H1 (cell line): ENCODE measurements around the gene ARFRP1. TPM values are rescaled to one million over a fixed set of nuclear protein-coding genes. Genes with fewer than 3 reads are reported as not detected.

ENCODE experiments used
- CTCF ChIA-PET: fragments of 300-600 bp; sonication (Branson Sonifier 250); formaldehyde crosslinking; loops from one replicate; lab custom pipeline; 2021; ENCODE audit not compliant: partially characterized antibody; lab: Charles Lee
- POLR2A ChIA-PET: fragments of 300-600 bp; sonication (Branson Sonifier 250); formaldehyde crosslinking; loops from one replicate; lab custom pipeline; 2021; ENCODE audit warnings: inconsistent platforms; ENCODE audit not compliant: partially characterized antibody; lab: Charles Lee
- DNase-seq, 2 experiments: peaks; one replicate each; pipeline versions ENCODE4 v3.0.0 to v3.0.0-alpha.2; 2010 to 2022; ENCODE audit warnings: low spot score in 2 of 2, low read depth in 1 of 2, mixed read lengths in 1 of 2
- FAIRE-seq: peaks from 2 replicates; lab custom pipeline; 2011; peaks lifted over from hg19 to GRCh38; lab: Jason Lieb, UNC
- H2AFZ ChIP-seq: 2 replicates; pipeline ENCODE4 v1.8.1; 2012; ENCODE audit warnings: low read length, inconsistent platforms
- H2AK5ac ChIP-seq: 2 replicates; pipeline ENCODE4 v1.6.1; 2013; ENCODE audit warnings: low read depth, low read length
- H2BK120ac ChIP-seq: replicated peaks from 2 replicates; pipeline ENCODE3; 2013; ENCODE audit warnings: low read depth, low read length, inconsistent platforms
- H2BK12ac ChIP-seq: 2 replicates; pipeline ENCODE4 v1.6.1; 2013; ENCODE audit warnings: low read depth, low read length
- H2BK15ac ChIP-seq: 2 replicates; pipeline ENCODE4 v1.6.1; 2013; ENCODE audit warnings: low read length
- H2BK20ac ChIP-seq: 2 replicates; pipeline ENCODE4 v1.6.1; 2013; ENCODE audit warnings: low read length
- H2BK5ac ChIP-seq: 2 replicates; pipeline ENCODE4 v1.6.1; 2013; ENCODE audit warnings: low read depth, low read length
- H3K14ac ChIP-seq: 2 replicates; pipeline ENCODE4 v1.6.1; 2013; ENCODE audit warnings: inconsistent platforms; ENCODE audit not compliant: insufficient read length
- H3K18ac ChIP-seq: 2 replicates; pipeline ENCODE4 v1.6.1; 2013; ENCODE audit warnings: low read length; ENCODE audit errors: extremely low read depth
- H3K23ac ChIP-seq: 2 replicates; pipeline ENCODE4 v1.6.1; 2013; ENCODE audit warnings: inconsistent platforms; ENCODE audit not compliant: insufficient read length
- H3K23me2 ChIP-seq: 2 replicates; pipeline ENCODE4 v1.6.1; 2013; ENCODE audit warnings: low read depth, low read length
- H3K27ac ChIP-seq: 2 replicates; pipeline ENCODE4 v1.6.1; 2011; ENCODE audit warnings: low read depth, low read length, inconsistent platforms
- H3K27me3 ChIP-seq, 4 experiments: replicated peaks in 1 of 4; 1 replicate in 1 of 4; 2 replicates in 3 of 4; pipeline versions ENCODE4 v1.6.1 to v1.8.1; 2011 to 2013; ENCODE audit warnings: low read length in 3 of 4, mild to moderate bottlenecking in 3 of 4, inconsistent platforms in 2 of 4, mixed read lengths in 2 of 4, moderate library complexity in 1 of 4; ENCODE audit not compliant: control insufficient read depth in 3 of 4, insufficient read depth in 3 of 4; ENCODE audit errors: extremely low read depth in 1 of 4
- H3K36me3 ChIP-seq, 4 experiments: 2 replicates each; pipeline versions ENCODE4 v1.6.1 to v1.8.1; 2011 to 2013; ENCODE audit warnings: mild to moderate bottlenecking in 4 of 4, low read length in 3 of 4, moderate library complexity in 2 of 4, control low read depth in 1 of 4, inconsistent platforms in 1 of 4; ENCODE audit not compliant: insufficient read depth in 4 of 4, control insufficient read depth in 2 of 4
- H3K4ac ChIP-seq: replicated peaks from 2 replicates; pipeline ENCODE3; 2013; ENCODE audit warnings: low read length, low read depth, mixed read lengths, inconsistent platforms; ENCODE audit not compliant: insufficient read length
- H3K4me1 ChIP-seq, 4 experiments: replicated peaks in 1 of 4; 1 replicate in 1 of 4; 2 replicates in 3 of 4; pipeline versions ENCODE4 v1.6.1 to v1.8.1; 2011 to 2013; ENCODE audit warnings: low read length in 3 of 4, inconsistent platforms in 2 of 4, mixed read lengths in 1 of 4; ENCODE audit not compliant: insufficient read depth in 4 of 4, control insufficient read depth in 3 of 4
- H3K4me2 ChIP-seq, 2 experiments: 2 replicates each; pipeline versions ENCODE4 v1.6.1 to v1.8.1; 2011 to 2013; ENCODE audit warnings: low read depth in 2 of 2, low read length in 2 of 2, control low read depth in 1 of 2, inconsistent platforms in 1 of 2, mild to moderate bottlenecking in 1 of 2; ENCODE audit not compliant: insufficient read depth in 1 of 2
- H3K4me3 ChIP-seq, 4 experiments: fragments of 200-600, 300-600 bp in 1 of 4; sonication (generic), shearing (Covaris generic), sonication (Bioruptor Twin) in 1 of 4; 2 replicates each; pipeline versions ENCODE4 v1.5.1 to v1.8.1; 2011 to 2016; ENCODE audit warnings: low read length in 4 of 4, low read depth in 3 of 4, control low read depth in 2 of 4, inconsistent platforms in 2 of 4, mild to moderate bottlenecking in 2 of 4, mixed read lengths in 1 of 4, moderate library complexity in 1 of 4; ENCODE audit not compliant: insufficient read depth in 2 of 4; ENCODE audit errors: extremely low read depth in 1 of 4
- H3K56ac ChIP-seq: replicated peaks from 2 replicates; pipeline ENCODE3; 2013; ENCODE audit warnings: low read depth, mild to moderate bottlenecking, mixed read lengths, low read length, inconsistent platforms; ENCODE audit not compliant: insufficient read length
- H3K79me1 ChIP-seq: 2 replicates; pipeline ENCODE4 v1.6.1; 2013; ENCODE audit warnings: low read depth, low read length, control low read depth
- H3K79me2 ChIP-seq, 2 experiments: 2 replicates each; pipeline versions ENCODE4 v1.6.1 to v1.8.1; 2012 to 2013; ENCODE audit warnings: low read length in 2 of 2, mild to moderate bottlenecking in 2 of 2, inconsistent platforms in 1 of 2; ENCODE audit not compliant: insufficient read depth in 2 of 2, control insufficient read depth in 1 of 2
- H3K9ac ChIP-seq, 4 experiments: replicated peaks in 1 of 4; 1 replicate in 1 of 4; 2 replicates in 3 of 4; pipeline versions ENCODE4 v1.6.1 to v1.8.1; 2011 to 2013; ENCODE audit warnings: low read depth in 3 of 4, low read length in 3 of 4, control low read depth in 2 of 4, mild to moderate bottlenecking in 2 of 4, moderate library complexity in 2 of 4, inconsistent platforms in 1 of 4; ENCODE audit errors: extremely low read depth in 1 of 4
- H3K9me3 ChIP-seq, 2 experiments: 2 replicates each; pipeline versions ENCODE4 v1.6.1 to v1.8.1; 2012 to 2013; ENCODE audit warnings: mild to moderate bottlenecking in 2 of 2, moderate library complexity in 2 of 2, control low read depth in 1 of 2, inconsistent platforms in 1 of 2, low read depth in 1 of 2, low read length in 1 of 2, mixed read lengths in 1 of 2; ENCODE audit not compliant: insufficient read depth in 2 of 2
- H4K20me1 ChIP-seq, 2 experiments: replicated peaks in 1 of 2; 2 replicates each; pipeline versions ENCODE3 to v1.8.1; 2011 to 2013; ENCODE audit warnings: inconsistent platforms in 2 of 2, low read length in 2 of 2, mild to moderate bottlenecking in 1 of 2; ENCODE audit not compliant: insufficient read depth in 2 of 2, control insufficient read depth in 1 of 2
- H4K5ac ChIP-seq: 2 replicates; pipeline ENCODE4 v1.6.1; 2013; ENCODE audit warnings: low read length, low read depth, mixed read lengths, inconsistent platforms; ENCODE audit not compliant: insufficient read length
- H4K8ac ChIP-seq: 2 replicates; pipeline ENCODE4 v1.8.0; 2013; ENCODE audit warnings: mild to moderate bottlenecking, moderate library complexity, low read length, inconsistent platforms; ENCODE audit not compliant: insufficient read depth; ENCODE audit errors: extremely low read depth
- H4K91ac ChIP-seq: replicated peaks from 2 replicates; pipeline ENCODE3; 2013; ENCODE audit warnings: low read length, mixed read lengths, inconsistent platforms; ENCODE audit not compliant: insufficient read length
- ASH2L ChIP-seq: fragments of 200-600, 300-600 bp; sonication (generic); IDR thresholded peaks from one replicate; pipeline ENCODE4 v1.7.1; 2017; ENCODE audit warnings: low read length
- ATF2 ChIP-seq: IDR thresholded peaks from 2 replicates; pipeline ENCODE4 v1.6.1; 2012; ENCODE audit warnings: low read length, inconsistent platforms
- BRCA1 ChIP-seq: IDR thresholded peaks from 2 replicates; pipeline ENCODE4 v1.6.1; 2012; ENCODE audit warnings: low read depth, low read length, improper control_type of control experiment
- CBX5 ChIP-seq: fragments of 300-800, 300-1000 bp; sonication (generic); IDR thresholded peaks from 2 replicates; pipeline ENCODE4 v1.7.1; 2016; ENCODE audit warnings: antibody characterized with exemption, low read length, low read depth
- CREB1 ChIP-seq: IDR thresholded peaks from 2 replicates; pipeline ENCODE4 v1.6.1; 2012; ENCODE audit warnings: inconsistent platforms
- HDAC2 ChIP-seq, 2 experiments: fragments of 300-600 bp in 1 of 2; sonication (generic) in 1 of 2; IDR thresholded peaks; 2 replicates each; pipeline ENCODE4 v1.6.1; 2011 to 2012; ENCODE audit warnings: low read depth in 2 of 2, low read length in 2 of 2, mild to moderate bottlenecking in 2 of 2, moderate library complexity in 2 of 2, borderline replicate concordance in 1 of 2, inconsistent platforms in 1 of 2
- HDAC6 ChIP-seq: IDR thresholded peaks from one replicate; pipeline ENCODE4 v1.7.1; 2012; ENCODE audit warnings: low read depth, mild to moderate bottlenecking, inconsistent platforms, low read length, moderate library complexity
- NANOG ChIP-seq: IDR thresholded peaks from 2 replicates; pipeline ENCODE4 v1.6.1; 2011; ENCODE audit warnings: low read length, low read depth, mild to moderate bottlenecking, inconsistent platforms; ENCODE audit not compliant: insufficient read depth, poor library complexity, severe bottlenecking
- POLR2AphosphoS5 ChIP-seq: IDR thresholded peaks from 2 replicates; pipeline ENCODE4 v1.6.1; 2011; ENCODE audit warnings: low read depth, low read length
- RFX5 ChIP-seq: IDR thresholded peaks from 2 replicates; pipeline ENCODE4 v1.6.1; 2011; ENCODE audit warnings: low read depth, low read length, improper control_type of control experiment, borderline replicate concordance
- SIN3A ChIP-seq, 2 experiments: IDR thresholded peaks in 1 of 2; conservative IDR thresholded peaks in 1 of 2; 2 replicates each; pipeline ENCODE4 v1.6.1; 2011 to 2012; ENCODE audit warnings: low read length in 2 of 2, improper control_type of control experiment in 1 of 2, low read depth in 1 of 2, mild to moderate bottlenecking in 1 of 2
- TAF7 ChIP-seq: optimal IDR thresholded peaks from 2 replicates; pipeline ENCODE3; 2011; ENCODE audit warnings: low read depth, mild to moderate bottlenecking, inconsistent platforms, low read length, moderate library complexity, borderline replicate concordance
- WGBS, 2 experiments: shearing (Covaris generic) in 1 of 2; methylation state at CpG; one replicate each; pipeline versions ENCODE4 v1.1.6 to v1.1.7; 2013 to 2015; ENCODE audit warnings: low lambda C conversion rate in 2 of 2, mixed read lengths in 2 of 2, inconsistent platforms in 1 of 2, low coverage in 1 of 2, missing lambda C conversion rate in 1 of 2; ENCODE audit not compliant: insufficient replicate concordance in 2 of 2, insufficient coverage in 1 of 2, insufficient read length in 1 of 2; ENCODE audit errors: extremely low coverage in 1 of 2, missing lambda C conversion rate in 1 of 2; 5-methylcytosine and 5-hydroxymethylcytosine counted together
- polyA plus RNA-seq, 7 experiments: library from polyadenylated mRNA; depleted of rRNA in 3 of 7; stranded (reverse) in 5 of 7; unstranded in 2 of 7; fragments of >200 nt in 5 of 7; fragments of 200-250 nt in 2 of 7; gene quantifications; 1 replicate in 5 of 7; 2 replicates in 1 of 7; 4 replicates in 1 of 7; pipeline versions ENCODE4 v1.2.1 to v1.2.3, GENCODE V29; 2011 to 2013; ENCODE audit warnings: missing spikeins in 2 of 7, mixed read lengths in 2 of 7
- total RNA-seq: library from RNA; stranded (reverse); fragmentation: NEBNext Ultra II Directional; extraction: Animal tissue kit (Norgen Biotek cat#: 25700); gene quantifications from 2 replicates; pipeline ENCODE4 v1.2.1, GENCODE V29; 2021

ARFRP1 gene
- total and polyA plus RNA-seq, 2 of the 8 experiments (the other 6 are each of a cell fraction or from before 2014, with no cell fraction given) = 12.9 to 22.9 TPM

GRCh38 chr20:63745424-63745805 lies 37.6 kb upstream of the ARFRP1 start:
- H3K4me2 ChIP-seq = no peak overlapping the region
- no peak overlapping the region for H2AFZ ChIP-seq
- CTCF ChIA-PET = interaction anchor here (1.2 kb wide), 1 partner anchor 30 kb away, joined by 3 read pairs; no protein-coding TSS in a partner anchor
- H3K4ac ChIP-seq = no peak overlapping the region
- H2BK5ac ChIP-seq = no peak overlapping the region
- H2BK120ac ChIP-seq = no peak overlapping the region
- no peak overlapping the region for H3K4me3 ChIP-seq
- H3K79me1 ChIP-seq = no peaks in the 10 kb centered on the region; the same call in 1 of the 2 replicates
- H3K9ac ChIP-seq = no peak overlapping the region
- no peak overlapping the region for H3K56ac ChIP-seq
- no peak overlapping the region for H4K5ac ChIP-seq
- no peaks in the 10 kb centered on the region for H3K9me3 ChIP-seq
- no peaks in the 10 kb centered on the region for H3K79me2 ChIP-seq
- DNase-seq = no peak
- H2BK12ac ChIP-seq = no peak overlapping the region
- no peak overlapping the region for H3K23ac ChIP-seq
- H3K14ac ChIP-seq = no peak overlapping the region
- peaks cover 0 to 12% (median 6%) of the 10 kb centered on the region in 4 experiments; a peak in 4 of 8 replicates for H3K36me3 ChIP-seq
- H4K8ac ChIP-seq = no peak overlapping the region; the same call in 1 of the 2 replicates
- no peak overlapping the region for H4K91ac ChIP-seq
- no peak overlapping the region for H2BK20ac ChIP-seq
- no peak overlapping the region for H3K18ac ChIP-seq
- no peak overlapping the region for H3K27ac ChIP-seq
- peaks cover 0 to 3% of the 10 kb centered on the region in 2 experiments for H4K20me1 ChIP-seq
- 89% methylated on average over 15 of the region's 15 CpGs; no CpG with 5 or more reads in 1 of the 2 experiments for WGBS, 2 experiments
- no peak for FAIRE-seq
- POLR2A ChIA-PET = interaction anchor here (1.3 kb wide), 1 partner anchor 9 kb away, joined by 4 read pairs; the partner anchor contains the start of gene LIME1
- H3K4me1 ChIP-seq = peaks cover 0 to 8% (median 7%) of the 10 kb centered on the region in 4 experiments; a peak in 5 of 7 replicates
- H2BK15ac ChIP-seq = no peak overlapping the region
- no peaks in the 10 kb centered on the region for H3K27me3 ChIP-seq
- peaks cover 4% of the 10 kb centered on the region; the same call in 1 of the 2 replicates for H3K23me2 ChIP-seq
- no peak overlapping the region for H2AK5ac ChIP-seq
- no peak for TF ChIP-seq BRCA1
- no peak for TF ChIP-seq SIN3A (conservative IDR thresholded peaks at IDR 0.05 in 1 of 2, IDR thresholded peaks at IDR 0.05 in 1 of 2; ENCODE audit: low read depth in 1 of 2, low read length in 2 of 2)
- TF ChIP-seq HDAC2 (IDR thresholded peaks at IDR 0.05; ENCODE audit: borderline replicate concordance in 1 of 2, low read depth in 2 of 2, low read length in 2 of 2) = no peak
- TF ChIP-seq POLR2AphosphoS5 = no peak
- no peak for TF ChIP-seq CREB1
- TF ChIP-seq ASH2L = no peak
- TF ChIP-seq NANOG = no peak
- TF ChIP-seq CBX5 = no peak
- TF ChIP-seq ATF2 = no peak
- no peak for TF ChIP-seq HDAC6
- TF ChIP-seq TAF7 = no peak
- no peak for TF ChIP-seq RFX5
